AG04450 (cell line): Measurements from ENCODE around the gene IFT122. TPM values are rescaled to one million over a fixed set of nuclear protein-coding genes. Genes with fewer than 3 reads are reported as not detected.

Experiments
- CTCF ChIA-PET: fragments of 300-600, 350-600 bp; formaldehyde crosslinking; extraction: SDS; loops from one replicate; lab custom pipeline; 2022; ENCODE audit warnings: antibody characterized with exemption, inconsistent platforms; lab: Charles Lee
- POLR2A ChIA-PET: fragments of 350-600 bp; formaldehyde crosslinking; extraction: SDS; loops from one replicate; lab custom pipeline; 2021; ENCODE audit warnings: antibody characterized with exemption, inconsistent platforms; lab: Yijun Ruan, JAX
- DNase-seq: peaks from one replicate; pipeline ENCODE4 v3.0.0-alpha.2; 2011; ENCODE audit warnings: low read depth, low spot score
- H3K27ac ChIP-seq: one replicate; pipeline ENCODE4 v1.5.1; 2012; ENCODE audit warnings: low read depth, low read length, control low read depth
- H3K27me3 ChIP-seq: one replicate; pipeline ENCODE4 v1.6.0; 2012; ENCODE audit warnings: low read length; ENCODE audit not compliant: control insufficient read depth, insufficient read depth
- H3K4me3 ChIP-seq: 2 replicates; pipeline ENCODE4 v1.5.1; 2011; ENCODE audit warnings: mild to moderate bottlenecking, low read depth, low read length, control low read depth
- H3K9me3 ChIP-seq: 2 replicates; pipeline ENCODE4 v1.5.1; 2012; ENCODE audit warnings: low read length; ENCODE audit not compliant: control insufficient read depth, insufficient read depth
- CTCF ChIP-seq: IDR thresholded peaks from 2 replicates; pipeline ENCODE4 v1.5.1; 2011; ENCODE audit warnings: low read depth, low read length, control low read depth, inconsistent platforms
- polyA plus RNA-seq: library from polyadenylated mRNA; depleted of rRNA; stranded (reverse); fragments of >200 nt; gene quantifications from 2 replicates; pipeline ENCODE4 v1.2.3, GENCODE V29; 2011

Gene IFT122
- polyA plus RNA-seq, 1 experiment, result 14.3 TPM

GRCh38 chr3:129520960-129521359 lies 80.9 kb downstream of the IFT122 start:
- no peak overlapping the region for H3K27ac ChIP-seq
- CTCF ChIA-PET, result no interaction called here
- no peak for DNase-seq
- H3K27me3 ChIP-seq, result no peaks in the 10 kb centered on the region
- no peaks in the 10 kb centered on the region; the same call in 1 of the 2 replicates for H3K9me3 ChIP-seq
- POLR2A ChIA-PET, result no interaction called here
- TF ChIP-seq CTCF, result no peak
- no peak overlapping the region for H3K4me3 ChIP-seq

DNA sequence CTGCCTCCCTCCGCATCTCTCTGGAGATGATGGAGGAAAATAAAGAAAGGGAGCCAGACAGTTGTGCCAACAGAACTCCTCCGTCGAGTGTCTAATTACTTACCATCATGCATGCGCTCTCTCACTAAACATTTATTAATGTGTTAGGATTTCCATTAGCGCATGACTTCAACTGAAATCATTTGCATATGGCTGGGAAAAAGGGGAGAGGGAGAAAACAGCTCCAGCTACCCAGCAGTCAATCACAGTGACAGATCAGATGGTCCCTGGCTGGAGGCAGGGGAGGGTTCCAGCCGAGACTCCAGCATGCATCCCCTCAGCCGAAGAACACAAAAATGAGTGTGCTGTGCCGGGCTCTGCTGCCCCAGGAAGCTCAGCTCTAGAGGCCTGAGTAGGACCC lies 81.6 kb downstream of the IFT122 start:
- CTCF ChIA-PET, result no interaction called here

GRCh38 chr3:129522953-129523352 lies 82.9 kb downstream of the IFT122 start:
- no peak overlapping the region for H3K27ac ChIP-seq
- H3K4me3 ChIP-seq, result no peak overlapping the region
- ChIA-PET CTCF (interaction anchor here (1.1 kb wide), 1 partner anchor 32 kb away, joined by 3 read pairs; no protein-coding TSS in a partner anchor), POLR2A (no interaction called here)
- H3K27me3 ChIP-seq, result no peaks in the 10 kb centered on the region
- no peak for DNase-seq
- TF ChIP-seq CTCF, result no peak
- H3K9me3 ChIP-seq, result no peaks in the 10 kb centered on the region; the same call in 1 of the 2 replicates

More for the DNA sequence above, 81.6 kb downstream of the IFT122 start:
- POLR2A ChIA-PET, result no interaction called here
- H3K27me3 ChIP-seq, result no peaks in the 10 kb centered on the region
- no peak overlapping the region for H3K4me3 ChIP-seq
- DNase-seq, result no peak
- H3K9me3 ChIP-seq, result no peaks in the 10 kb centered on the region; the same call in 1 of the 2 replicates
- TF ChIP-seq CTCF, result no peak
- no peak overlapping the region for H3K27ac ChIP-seq

- POLR2A ChIA-PET, result no interaction called here
Measured at GRCh38 chr3:129524081-129524480, 84.1 kb downstream of the IFT122 start.

More at GRCh38 chr3:129524081-129524480, 84.1 kb downstream of the IFT122 start:
- Histone ChIP-seq H3K27me3 (no peaks in the 10 kb centered on the region), H3K4me3 (no peak overlapping the region), H3K27ac (no peak overlapping the region), H3K9me3 (no peaks in the 10 kb centered on the region; the same call in 1 of the 2 replicates)
- no peak for DNase-seq
- CTCF ChIA-PET, result no interaction called here
- TF ChIP-seq CTCF, result no peak
